WTC11 (cell line): Measurements from ENCODE around the gene CEP76.

ENCODE experiments used
- CREB1 ChIP-seq: sonication (generic); formaldehyde crosslinking; IDR thresholded peaks from 2 replicates; pipeline ENCODE4 v1.8.0; 2023; ENCODE audit warnings: mild to moderate bottlenecking, missing genetic modification reagents
- SP1 ChIP-seq: sonication (generic); formaldehyde crosslinking; conservative IDR thresholded peaks from 2 replicates; pipeline ENCODE4 v1.8.1; 2022; ENCODE audit warnings: missing genetic modification reagents
- ZNF232 ChIP-seq: sonication (generic); formaldehyde crosslinking; IDR thresholded peaks from 2 replicates; pipeline ENCODE4 v1.8.0; 2022; ENCODE audit warnings: mild to moderate bottlenecking, missing genetic modification reagents
- TF ChIP-seq, protein P1 (sequence below): sonication (generic); formaldehyde crosslinking; IDR thresholded peaks from 2 replicates; pipeline ENCODE4 v1.8.1; 2023; ENCODE audit warnings: mild to moderate bottlenecking, missing genetic modification reagents, moderate library complexity

GRCh38 chr18:12737243-12737902 is 34.9 kb upstream of the CEP76 start:
- no peak for TF ChIP-seq ZNF232 (CRISPR knock-in tag)
- TF ChIP-seq, protein P1, sequence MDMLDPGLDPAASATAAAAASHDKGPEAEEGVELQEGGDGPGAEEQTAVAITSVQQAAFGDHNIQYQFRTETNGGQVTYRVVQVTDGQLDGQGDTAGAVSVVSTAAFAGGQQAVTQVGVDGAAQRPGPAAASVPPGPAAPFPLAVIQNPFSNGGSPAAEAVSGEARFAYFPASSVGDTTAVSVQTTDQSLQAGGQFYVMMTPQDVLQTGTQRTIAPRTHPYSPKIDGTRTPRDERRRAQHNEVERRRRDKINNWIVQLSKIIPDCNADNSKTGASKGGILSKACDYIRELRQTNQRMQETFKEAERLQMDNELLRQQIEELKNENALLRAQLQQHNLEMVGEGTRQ, result no peak
- no peak for TF ChIP-seq SP1 (CRISPR knock-in tag)
- no peak for TF ChIP-seq CREB1 (CRISPR knock-in tag)
